Measurements from ENCODE around the gene LARP1B.
A peak's percentile ranks its signal among the peaks of the same experiment; 100 is the strongest.
"Not testable (repeated sequence)": the region's sequence is repeated elsewhere in the genome, so short reads cannot be mapped to it uniquely, and the experiment has no call there.

Gene LARP1B

DNA sequence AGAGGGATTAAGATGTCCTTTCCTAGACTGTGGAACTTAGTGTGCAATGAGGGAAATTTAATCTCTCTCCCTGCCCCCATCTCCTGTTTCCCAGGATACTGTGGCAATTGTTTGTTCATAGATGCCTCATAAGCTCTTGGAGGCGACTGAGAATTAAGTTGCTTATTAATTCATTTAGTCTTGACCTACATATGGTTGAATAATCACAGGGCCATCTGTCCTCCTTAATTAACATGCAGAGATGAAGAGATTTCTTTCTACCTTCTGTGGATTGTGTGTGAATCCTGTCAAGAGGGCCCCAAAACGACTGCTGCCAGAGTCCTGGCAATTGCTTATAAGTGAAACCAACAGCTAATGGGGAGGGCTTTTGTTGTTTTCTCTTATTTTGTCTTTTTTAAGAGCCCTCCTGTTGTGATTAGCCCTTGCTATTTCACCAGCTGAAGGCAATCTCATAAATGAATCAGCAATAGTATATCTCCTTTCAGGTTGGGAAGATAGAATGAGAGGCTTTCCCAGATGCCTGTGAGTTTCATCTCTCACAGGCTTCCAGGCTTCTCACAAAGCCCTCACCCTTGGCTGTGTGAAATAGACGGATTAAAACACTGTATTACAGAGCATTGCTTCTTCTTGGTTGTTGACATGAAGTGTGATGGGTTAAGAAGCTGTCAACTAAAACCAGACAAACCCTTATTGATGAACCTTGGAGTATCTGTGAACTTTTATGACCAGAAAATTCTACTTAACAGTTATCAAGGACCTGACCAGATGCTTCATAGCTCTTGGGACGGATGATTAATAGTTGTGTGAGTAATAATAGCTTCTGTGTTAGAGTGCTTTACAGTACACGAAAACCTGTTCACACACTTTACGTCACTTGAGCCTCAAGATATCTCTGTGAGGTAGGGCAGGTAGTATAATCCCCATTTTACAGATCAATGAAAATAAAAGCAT, 168.0 kb downstream of the LARP1B start:
- no peak for DNase-seq

- no peak for DNase-seq
Measured at GRCh38 chr4:128232719-128233118, 171.6 kb downstream of the LARP1B start.

- DNase-seq: no peak
Measured at GRCh38 chr4:128234836-128235235, 173.7 kb downstream of the LARP1B start.

DNA sequence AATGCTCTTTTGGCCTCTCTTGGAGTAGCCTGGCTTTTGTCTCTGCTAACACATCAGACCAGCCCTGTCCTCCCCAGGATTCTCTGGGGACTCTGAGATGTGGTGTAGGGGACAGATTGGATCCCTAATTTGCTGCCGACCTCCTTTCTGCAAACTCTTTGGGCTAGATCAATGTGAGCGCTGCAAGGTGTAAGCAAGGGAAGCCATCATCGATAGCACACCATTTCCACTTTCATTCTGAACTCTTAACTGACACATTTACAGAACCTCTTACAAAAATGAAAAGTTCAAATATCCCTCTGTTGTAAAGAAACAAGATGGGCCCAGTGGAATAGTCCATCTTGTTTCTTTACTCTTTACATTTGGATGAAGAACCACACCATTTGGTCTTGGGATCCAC, 179.9 kb downstream of the LARP1B start:
- no peak for DNase-seq

DNA sequence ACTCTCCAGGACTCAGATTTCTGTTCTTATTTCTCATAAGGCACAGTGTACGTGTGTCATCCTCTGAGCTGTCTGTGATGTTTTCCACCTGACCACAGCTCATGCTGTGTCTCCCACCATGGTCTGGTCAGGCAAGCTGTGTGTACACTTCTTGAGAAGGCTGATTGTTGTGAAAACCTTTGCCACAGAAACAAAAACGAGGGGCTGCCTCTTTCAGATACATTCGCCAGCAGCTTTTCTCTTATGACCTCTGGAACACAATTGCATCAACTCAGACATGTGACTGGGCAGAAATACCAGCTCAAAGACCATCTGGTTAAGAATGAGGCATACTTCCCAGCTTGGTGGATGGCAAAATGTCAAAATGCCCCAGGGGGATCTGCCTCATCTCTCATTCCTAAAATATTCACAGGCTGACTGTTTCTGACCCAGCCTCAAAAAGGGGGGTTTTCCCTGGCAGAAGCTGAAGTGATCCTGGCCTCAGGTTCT, 180.4 kb downstream of the LARP1B start:
- no peak for DNase-seq

DNA sequence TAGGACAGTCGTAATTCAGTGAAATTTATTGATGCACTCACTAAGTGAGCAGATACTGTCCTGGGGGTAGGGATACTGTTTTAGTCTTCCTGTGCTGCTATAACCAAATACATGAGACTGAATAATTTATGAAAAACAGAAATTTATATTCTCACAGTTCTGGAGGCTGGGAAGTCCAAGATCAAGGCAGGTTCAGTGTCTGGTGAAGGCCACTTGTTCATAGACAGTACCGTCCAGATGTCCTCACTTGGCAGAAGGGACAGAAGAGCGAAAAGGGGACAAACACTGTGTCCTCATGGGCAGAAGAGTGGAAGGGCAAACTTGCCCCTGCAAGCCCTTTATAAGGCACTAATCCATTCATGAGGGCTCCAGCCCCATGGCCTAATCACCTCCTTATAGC, 180.9 kb downstream of the LARP1B start:
- DNase-seq: no peak

GRCh38 chr4:128242601-128243000, 181.5 kb downstream of the LARP1B start:
- no peak for DNase-seq

- no peak for DNase-seq
Measured at GRCh38 chr4:128244379-128244778, 183.3 kb downstream of the LARP1B start.

GRCh38 chr4:128245391-128245790, 184.3 kb downstream of the LARP1B start:
- DNase-seq: not testable (repeated sequence)

- no peak for DNase-seq
Measured at GRCh38 chr4:128247906-128248305, 186.8 kb downstream of the LARP1B start.

- DNase-seq: peak; percentile 7
Measured at GRCh38 chr4:128249787-128250668, 188.9 kb downstream of the LARP1B start.

GRCh38 chr4:128255906-128256305, 194.8 kb downstream of the LARP1B start:
- no peak for DNase-seq

DNA sequence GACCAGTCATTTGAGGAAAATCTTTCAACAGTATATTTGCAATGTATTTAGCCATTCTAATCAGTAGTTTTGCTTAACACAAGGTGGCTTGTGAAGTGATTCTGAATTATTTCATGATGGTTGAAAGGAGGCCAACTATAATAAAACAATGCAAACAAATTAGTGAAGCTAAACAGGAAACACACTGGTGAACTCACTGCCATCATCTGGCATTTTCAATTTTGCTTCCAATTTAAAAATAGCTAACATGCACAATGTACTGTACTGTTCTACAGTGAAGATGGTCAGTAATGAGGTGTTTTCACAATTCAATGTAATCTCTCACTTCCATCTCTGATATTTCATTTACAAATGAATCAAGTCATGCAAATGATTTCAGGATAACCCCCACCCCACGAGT, 195.4 kb downstream of the LARP1B start:
- no peak for DNase-seq

- DNase-seq: not testable (repeated sequence)
Measured at GRCh38 chr4:128258166-128258565, 197.1 kb downstream of the LARP1B start.

GRCh38 chr4:128259889-128260288, 198.8 kb downstream of the LARP1B start:
- DNase-seq: not testable (repeated sequence)

All from RPMI8226 (cell line).